ENCODE data around the gene COL4A6.

The COL4A6 gene

DNA sequence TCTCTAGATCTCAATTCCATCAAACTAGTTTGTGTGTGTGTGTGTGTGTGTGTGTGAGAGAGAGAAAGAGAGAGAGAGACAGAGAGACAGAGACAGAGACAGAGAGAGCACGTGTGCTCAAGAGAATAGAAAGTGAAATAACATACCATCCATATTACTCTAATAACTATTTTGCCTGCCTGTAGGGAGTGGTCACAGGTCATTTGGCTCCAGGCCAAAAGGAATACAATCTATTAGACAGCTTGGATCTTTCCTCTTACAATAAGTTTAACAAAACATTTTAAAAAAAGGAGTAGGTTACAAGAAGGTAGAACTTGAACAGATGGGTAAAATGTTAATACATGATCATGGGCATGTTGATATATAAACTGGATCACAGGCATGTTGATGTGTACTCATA is 76.2 kb downstream of the COL4A6 start:
- Histone ChIP-seq H3K36me3 (ENCODE audit: control insufficient read depth in 2 of 2, insufficient read depth in 1 of 2, low read length in 2 of 2) (no peaks in the 10 kb centered on the region), H3K9me3 (ENCODE audit: control insufficient read depth, insufficient read depth, low read depth, low read length) (no peaks in the 10 kb centered on the region), H3K27ac (ENCODE audit: extremely low read depth, low read depth, low read length) (no peak overlapping the region), H3K4me3 (ENCODE audit: low read depth, low read length) (no peak overlapping the region), H3K4me1 (ENCODE audit: control insufficient read depth, insufficient read depth, low read length) (no peaks in the 10 kb centered on the region)
- CTCF ChIA-PET: interaction anchor here (0.9 kb wide), 1 partner anchor 33 kb away, joined by 3 read pairs; no protein-coding TSS in a partner anchor
- TF ChIP-seq ZNF768 (tag by site-specific recombination; IDR thresholded peaks at IDR 0.05) (no peak), OSR2 (tag by site-specific recombination; IDR thresholded peaks at IDR 0.05) (no peak), ZNF560 (tag by site-specific recombination; IDR thresholded peaks at IDR 0.05; ENCODE audit: borderline replicate concordance) (no peak), ZNF155 (tag by site-specific recombination; IDR thresholded peaks at IDR 0.05) (no peak), ZNF184 (tag by site-specific recombination; IDR thresholded peaks at IDR 0.05) (no peak), ZNF544 (tag by site-specific recombination; IDR thresholded peaks at IDR 0.05) (no peak)
- TF ChIP-seq, protein P1, sequence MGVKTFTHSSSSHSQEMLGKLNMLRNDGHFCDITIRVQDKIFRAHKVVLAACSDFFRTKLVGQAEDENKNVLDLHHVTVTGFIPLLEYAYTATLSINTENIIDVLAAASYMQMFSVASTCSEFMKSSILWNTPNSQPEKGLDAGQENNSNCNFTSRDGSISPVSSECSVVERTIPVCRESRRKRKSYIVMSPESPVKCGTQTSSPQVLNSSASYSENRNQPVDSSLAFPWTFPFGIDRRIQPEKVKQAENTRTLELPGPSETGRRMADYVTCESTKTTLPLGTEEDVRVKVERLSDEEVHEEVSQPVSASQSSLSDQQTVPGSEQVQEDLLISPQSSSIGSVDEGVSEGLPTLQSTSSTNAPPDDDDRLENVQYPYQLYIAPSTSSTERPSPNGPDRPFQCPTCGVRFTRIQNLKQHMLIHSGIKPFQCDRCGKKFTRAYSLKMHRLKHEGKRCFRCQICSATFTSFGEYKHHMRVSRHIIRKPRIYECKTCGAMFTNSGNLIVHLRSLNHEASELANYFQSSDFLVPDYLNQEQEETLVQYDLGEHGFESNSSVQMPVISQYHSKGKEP (tag by site-specific recombination; IDR thresholded peaks at IDR 0.05): no peak
- POLR2A ChIA-PET: interaction anchor here (0.6 kb wide), 1 partner anchor 160 kb away, joined by 3 read pairs; no protein-coding TSS in a partner anchor

DNA sequence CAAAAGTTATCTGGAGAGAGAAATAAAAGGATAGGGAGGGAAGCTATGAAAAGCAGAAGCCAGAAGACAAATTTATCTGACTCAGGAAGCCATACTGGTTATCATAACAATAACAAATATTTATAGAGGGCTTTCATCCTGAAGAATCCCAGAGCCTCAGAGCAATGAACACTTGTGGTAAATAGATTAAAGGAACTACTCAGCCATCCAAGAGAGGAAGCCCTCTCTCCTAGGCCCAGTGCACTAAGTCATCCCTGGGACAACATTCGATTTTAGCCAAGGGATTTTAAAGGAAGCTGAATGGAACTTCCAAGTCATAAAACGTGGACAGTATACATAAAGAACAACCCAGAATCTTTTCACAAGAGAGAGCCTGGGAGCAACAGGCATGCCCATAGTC is 76.9 kb downstream of the COL4A6 start:
- Histone ChIP-seq H3K27ac (ENCODE audit: extremely low read depth, low read depth, low read length) (no peak overlapping the region), H3K4me1 (ENCODE audit: control insufficient read depth, insufficient read depth, low read length) (no peaks in the 10 kb centered on the region), H3K36me3 (ENCODE audit: control insufficient read depth in 2 of 2, insufficient read depth in 1 of 2, low read length in 2 of 2) (no peaks in the 10 kb centered on the region), H3K4me3 (ENCODE audit: low read depth, low read length) (no peak overlapping the region), H3K9me3 (ENCODE audit: control insufficient read depth, insufficient read depth, low read depth, low read length) (no peaks in the 10 kb centered on the region)
- TF ChIP-seq ZNF585B (tag by site-specific recombination; IDR thresholded peaks at IDR 0.05) (no peak), ZNF555 (tag by site-specific recombination; conservative IDR thresholded peaks at IDR 0.05) (no peak), ZNF707 (tag by site-specific recombination; IDR thresholded peaks at IDR 0.05) (no peak), HOXC10 (CRISPR knock-in tag; IDR thresholded peaks at IDR 0.05) (no peak), ZNF175 (tag by site-specific recombination; IDR thresholded peaks at IDR 0.05) (no peak), ZNF776 (tag by site-specific recombination; IDR thresholded peaks at IDR 0.05; ENCODE audit: borderline replicate concordance) (no peak), ZNF221 (tag by site-specific recombination; IDR thresholded peaks at IDR 0.05; ENCODE audit: borderline replicate concordance) (no peak), ZNF214 (tag by site-specific recombination; IDR thresholded peaks at IDR 0.05; ENCODE audit: borderline replicate concordance) (no peak), MYNN (tag by site-specific recombination; IDR thresholded peaks at IDR 0.05; ENCODE audit: borderline replicate concordance) (no peak), GFI1B (tag by site-specific recombination; IDR thresholded peaks at IDR 0.05) (no peak)
- TF ChIP-seq, protein P2, sequence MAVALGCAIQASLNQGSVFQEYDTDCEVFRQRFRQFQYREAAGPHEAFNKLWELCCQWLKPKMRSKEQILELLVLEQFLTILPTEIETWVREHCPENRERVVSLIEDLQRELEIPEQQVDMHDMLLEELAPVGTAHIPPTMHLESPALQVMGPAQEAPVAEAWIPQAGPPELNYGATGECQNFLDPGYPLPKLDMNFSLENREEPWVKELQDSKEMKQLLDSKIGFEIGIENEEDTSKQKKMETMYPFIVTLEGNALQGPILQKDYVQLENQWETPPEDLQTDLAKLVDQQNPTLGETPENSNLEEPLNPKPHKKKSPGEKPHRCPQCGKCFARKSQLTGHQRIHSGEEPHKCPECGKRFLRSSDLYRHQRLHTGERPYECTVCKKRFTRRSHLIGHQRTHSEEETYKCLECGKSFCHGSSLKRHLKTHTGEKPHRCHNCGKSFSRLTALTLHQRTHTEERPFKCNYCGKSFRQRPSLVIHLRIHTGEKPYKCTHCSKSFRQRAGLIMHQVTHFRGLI (tag by site-specific recombination; IDR thresholded peaks at IDR 0.05): no peak
- TF ChIP-seq, protein P3, sequence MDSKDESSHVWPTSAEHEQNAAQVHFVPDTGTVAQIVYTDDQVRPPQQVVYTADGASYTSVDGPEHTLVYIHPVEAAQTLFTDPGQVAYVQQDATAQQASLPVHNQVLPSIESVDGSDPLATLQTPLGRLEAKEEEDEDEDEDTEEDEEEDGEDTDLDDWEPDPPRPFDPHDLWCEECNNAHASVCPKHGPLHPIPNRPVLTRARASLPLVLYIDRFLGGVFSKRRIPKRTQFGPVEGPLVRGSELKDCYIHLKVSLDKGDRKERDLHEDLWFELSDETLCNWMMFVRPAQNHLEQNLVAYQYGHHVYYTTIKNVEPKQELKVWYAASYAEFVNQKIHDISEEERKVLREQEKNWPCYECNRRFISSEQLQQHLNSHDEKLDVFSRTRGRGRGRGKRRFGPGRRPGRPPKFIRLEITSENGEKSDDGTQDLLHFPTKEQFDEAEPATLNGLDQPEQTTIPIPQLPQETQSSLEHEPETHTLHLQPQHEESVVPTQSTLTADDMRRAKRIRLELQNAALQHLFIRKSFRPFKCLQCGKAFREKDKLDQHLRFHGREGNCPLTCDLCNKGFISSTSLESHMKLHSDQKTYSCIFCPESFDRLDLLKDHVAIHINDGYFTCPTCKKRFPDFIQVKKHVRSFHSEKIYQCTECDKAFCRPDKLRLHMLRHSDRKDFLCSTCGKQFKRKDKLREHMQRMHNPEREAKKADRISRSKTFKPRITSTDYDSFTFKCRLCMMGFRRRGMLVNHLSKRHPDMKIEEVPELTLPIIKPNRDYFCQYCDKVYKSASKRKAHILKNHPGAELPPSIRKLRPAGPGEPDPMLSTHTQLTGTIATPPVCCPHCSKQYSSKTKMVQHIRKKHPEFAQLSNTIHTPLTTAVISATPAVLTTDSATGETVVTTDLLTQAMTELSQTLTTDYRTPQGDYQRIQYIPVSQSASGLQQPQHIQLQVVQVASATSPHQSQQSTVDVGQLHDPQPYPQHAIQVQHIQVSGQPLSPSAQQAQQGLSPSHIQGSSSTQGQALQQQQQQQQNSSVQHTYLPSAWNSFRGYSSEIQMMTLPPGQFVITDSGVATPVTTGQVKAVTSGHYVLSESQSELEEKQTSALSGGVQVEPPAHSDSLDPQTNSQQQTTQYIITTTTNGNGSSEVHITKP (tag by site-specific recombination; IDR thresholded peaks at IDR 0.05): no peak
- TF ChIP-seq, protein P1 (tag by site-specific recombination; IDR thresholded peaks at IDR 0.05): no peak
- ChIA-PET CTCF (interaction anchor here (0.7 to 0.9 kb wide), 2 partner anchors 34 to 57 kb away, joined by 3 read pairs; no protein-coding TSS in a partner anchor), POLR2A (interaction anchor here (0.6 kb wide), 1 partner anchor 159 kb away, joined by 3 read pairs; no protein-coding TSS in a partner anchor)
